Amniotic epithelial cell (primary cell): ENCODE measurements around the gene LCE4A.
"Not testable (repeated sequence)": the region's sequence is repeated elsewhere in the genome, so short reads cannot be mapped to it uniquely, and the experiment has no call there.

Experiments used
- DNase-seq: peaks from one replicate; pipeline ENCODE4 v3.0.0-alpha.2; 2010; ENCODE audit warnings: low read depth

Gene LCE4A

GRCh38 chr1:152707860-152708259 lies at the start of gene LCE4A:
Gene LCE4A, plus strand, starts transcription at chr1:152708160. Its CDS starts 916 bp downstream, at chr1:152709076.
- DNase-seq = no peak

- no peak for DNase-seq
Observed at GRCh38 chr1:152658649-152659048, 49.3 kb upstream of the LCE4A start.

GRCh38 chr1:152663098-152663497 lies 44.9 kb upstream of the LCE4A start, which contains the start of gene LCE2D:
Gene LCE2D, plus strand, starts transcription at chr1:152663380. Its CDS starts 726 bp downstream, at chr1:152664106.
- no peak for DNase-seq

- not testable (repeated sequence) for DNase-seq
Observed at GRCh38 chr1:152666171-152666570, 41.8 kb upstream of the LCE4A start.

GRCh38 chr1:152667648-152668047 lies 40.3 kb upstream of the LCE4A start:
- DNase-seq = no peak

- DNase-seq = no peak
Observed at GRCh38 chr1:152673016-152673415, 34.9 kb upstream of the LCE4A start.

- not testable (repeated sequence) for DNase-seq
Observed at GRCh38 chr1:152674983-152675382, 33.0 kb upstream of the LCE4A start, which contains the start of gene LCE2C. Gene LCE2C, plus strand, starts transcription at chr1:152675279. Its CDS starts 737 bp downstream, at chr1:152676016.

GRCh38 chr1:152679459-152679858 lies 28.5 kb upstream of the LCE4A start:
- no peak for DNase-seq

- no peak for DNase-seq
Observed at GRCh38 chr1:152681616-152682015, 26.3 kb upstream of the LCE4A start.

GRCh38 chr1:152683846-152684245 lies 24.1 kb upstream of the LCE4A start:
- DNase-seq = no peak

- DNase-seq = not testable (repeated sequence)
Observed at GRCh38 chr1:152685823-152686222, 22.1 kb upstream of the LCE4A start, which contains the start of gene LCE2B. Gene LCE2B, plus strand, starts transcription at chr1:152686123. Its CDS starts 721 bp downstream, at chr1:152686844.

- DNase-seq = no peak
Observed at GRCh38 chr1:152697701-152698600, 10.0 kb upstream of the LCE4A start, which contains the start of gene LCE2A. Gene LCE2A, plus strand, starts transcription at chr1:152698345. Its CDS starts 557 bp downstream, at chr1:152698902.

- no peak for DNase-seq
Observed at GRCh38 chr1:152699746-152700145, 8.2 kb upstream of the LCE4A start.

GRCh38 chr1:152718238-152718637 lies 10.3 kb downstream of the LCE4A start:
- no peak for DNase-seq

GRCh38 chr1:152725261-152725660 lies 17.3 kb downstream of the LCE4A start:
- no peak for DNase-seq

- no peak for DNase-seq
Observed at GRCh38 chr1:152728986-152729385, 21.0 kb downstream of the LCE4A start.

GRCh38 chr1:152735648-152736047 lies 27.7 kb downstream of the LCE4A start:
- no peak for DNase-seq

GRCh38 chr1:152737997-152738396 lies 30.0 kb downstream of the LCE4A start:
- no peak for DNase-seq

- no peak for DNase-seq
Observed at GRCh38 chr1:152739841-152740240, 31.9 kb downstream of the LCE4A start.

GRCh38 chr1:152741656-152742055 lies 33.7 kb downstream of the LCE4A start:
- DNase-seq = no peak

- no peak for DNase-seq
Observed at GRCh38 chr1:152743371-152744145, 35.6 kb downstream of the LCE4A start.

- DNase-seq = peak; percentile 1
Observed at GRCh38 chr1:152745289-152745704, 37.3 kb downstream of the LCE4A start.
